CD14-positive monocyte (primary cell): ENCODE data around the gene CES2. TPM values are rescaled to one million over a fixed set of nuclear protein-coding genes. Genes with fewer than 3 reads are reported as not detected.

Experiments used
- DNase-seq, 3 donors: peaks; one replicate each; pipeline ENCODE4 v3.0.0-alpha.2; 2011 to 2022
- H2AFZ ChIP-seq: 2 replicates; pipeline ENCODE4 v1.6.0; 2012; ENCODE audit warnings: mild to moderate bottlenecking, low read depth, low read length, inconsistent platforms; ENCODE audit not compliant: insufficient read depth, poor library complexity, severe bottlenecking
- H3K27ac ChIP-seq, 2 donors: 1 replicate in 1 of 2; 2 replicates in 1 of 2; pipeline ENCODE4 v1.5.1; 2012 to 2013; ENCODE audit warnings: low read length in 2 of 2, control low read depth in 1 of 2, inconsistent platforms in 1 of 2, low read depth in 1 of 2, mild to moderate bottlenecking in 1 of 2
- H3K27me3 ChIP-seq, 2 donors: one replicate each; pipeline versions ENCODE4 v1.6.0 to v1.6.1; 2011 to 2013; ENCODE audit warnings: low read length in 2 of 2; ENCODE audit not compliant: control insufficient read depth in 2 of 2, insufficient read depth in 2 of 2
- H3K36me3 ChIP-seq, 2 donors: replicated peaks in 1 of 2; 1 replicate in 1 of 2; 2 replicates in 1 of 2; pipeline versions ENCODE4 v1.5.1 to v1.6.1; 2012 to 2013; ENCODE audit warnings: low read length in 2 of 2, control low read depth in 1 of 2, inconsistent platforms in 1 of 2, mild to moderate bottlenecking in 1 of 2; ENCODE audit not compliant: insufficient read depth in 2 of 2, control insufficient read depth in 1 of 2
- H3K4me1 ChIP-seq, 2 donors: 1 replicate in 1 of 2; 2 replicates in 1 of 2; pipeline versions ENCODE4 v1.5.1 to v1.6.1; 2012 to 2013; ENCODE audit warnings: low read length in 2 of 2, control low read depth in 1 of 2, inconsistent platforms in 1 of 2, mild to moderate bottlenecking in 1 of 2, moderate library complexity in 1 of 2; ENCODE audit not compliant: insufficient read depth in 2 of 2, control insufficient read depth in 1 of 2
- H3K4me2 ChIP-seq: replicated peaks from 2 replicates; pipeline ENCODE3; 2012; ENCODE audit warnings: low read length, moderate library complexity, mild to moderate bottlenecking; ENCODE audit not compliant: poor library complexity, severe bottlenecking; ENCODE audit errors: extremely low read depth
- H3K4me3 ChIP-seq, 3 experiments: fragments of 200-600 bp in 1 of 3; sonication (generic) in 1 of 3; replicated peaks in 1 of 3; 1 replicate in 2 of 3; 2 replicates in 1 of 3; pipeline ENCODE4 v1.5.1; 2011 to 2013; ENCODE audit warnings: low read length in 3 of 3, mild to moderate bottlenecking in 3 of 3, control low read depth in 2 of 3, low read depth in 2 of 3, inconsistent platforms in 1 of 3, moderate library complexity in 1 of 3
- H3K79me2 ChIP-seq: 2 replicates; pipeline ENCODE4 v1.6.0; 2012; ENCODE audit warnings: mild to moderate bottlenecking, control low read depth, inconsistent platforms, low read length, moderate library complexity; ENCODE audit not compliant: insufficient read depth
- H3K9ac ChIP-seq: 2 replicates; pipeline ENCODE4 v1.6.0; 2017; ENCODE audit warnings: low read length, mild to moderate bottlenecking; ENCODE audit not compliant: insufficient read depth, poor library complexity, severe bottlenecking
- H3K9me3 ChIP-seq, 2 donors: replicated peaks in 1 of 2; 1 replicate in 1 of 2; 2 replicates in 1 of 2; pipeline versions ENCODE4 v1.5.1 to v1.6.1; 2012 to 2013; ENCODE audit warnings: low read length in 2 of 2, control low read depth in 1 of 2; ENCODE audit not compliant: control insufficient read depth in 1 of 2, insufficient read depth in 1 of 2
- H4K20me1 ChIP-seq: 2 replicates; pipeline ENCODE4 v1.6.0; 2012; ENCODE audit warnings: mild to moderate bottlenecking, low read length, control low read depth, moderate library complexity; ENCODE audit not compliant: insufficient read depth
- H3K27ac Mint-ChIP-seq, 7 donors: one replicate each; pipeline ENCODE4 v1.8.0; 2020; ENCODE audit warnings: mild to moderate bottlenecking in 7 of 7, mixed read lengths in 7 of 7, moderate library complexity in 6 of 7, inconsistent platforms in 2 of 7
- H3K27me3 Mint-ChIP-seq, 3 donors: one replicate each; pipeline ENCODE4 v1.8.0; 2021 to 2022; ENCODE audit warnings: low read depth in 3 of 3, mild to moderate bottlenecking in 3 of 3, mixed read lengths in 3 of 3, moderate library complexity in 3 of 3, inconsistent platforms in 1 of 3
- H3K36me3 Mint-ChIP-seq, 2 donors: one replicate each; pipeline ENCODE4 v1.8.0; 2020; ENCODE audit warnings: mixed read lengths in 2 of 2, inconsistent platforms in 1 of 2, mild to moderate bottlenecking in 1 of 2
- H3K4me1 Mint-ChIP-seq: one replicate; pipeline ENCODE4 v1.8.0; 2020; ENCODE audit warnings: mild to moderate bottlenecking, mixed read lengths
- H3K4me3 Mint-ChIP-seq, 2 donors: one replicate each; pipeline ENCODE4 v1.8.0; 2020; ENCODE audit warnings: mild to moderate bottlenecking in 2 of 2, mixed read lengths in 2 of 2, moderate library complexity in 1 of 2
- H3K9me3 Mint-ChIP-seq, 7 donors: one replicate each; pipeline ENCODE4 v1.8.0; 2020 to 2022; ENCODE audit warnings: mixed read lengths in 7 of 7, mild to moderate bottlenecking in 6 of 7, moderate library complexity in 6 of 7, inconsistent platforms in 2 of 7
- CTCF ChIP-seq: fragments of 200-600 bp; IDR thresholded peaks from one replicate; pipeline ENCODE4 v1.8.0; 2022; ENCODE audit warnings: antibody characterized with exemption, mild to moderate bottlenecking
- WGBS: methylation state at CpG from one replicate; pipeline ENCODE4 v1.1.5; 2013; ENCODE audit warnings: missing lambda C conversion rate; ENCODE audit not compliant: insufficient coverage; 5-methylcytosine and 5-hydroxymethylcytosine counted together
- intact Hi-C, 2 donors: fragments of 100-400 bp; cut with micrococcal nuclease; formaldehyde crosslinking; loops; one replicate each; pipeline versions ENCODE4 v1.15.0 to v1.15.1; 2023
- polyA plus RNA-seq, 3 donors: library from polyadenylated mRNA; depleted of rRNA in 1 of 3; unstranded in 2 of 3; stranded (reverse) in 1 of 3; fragments of 300-500 nt in 2 of 3; fragments of >200 nt in 1 of 3; fragmentation: Illumina TruSeq in 2 of 3; gene quantifications; 1 replicate in 2 of 3; 2 replicates in 1 of 3; pipeline ENCODE4 v1.2.3, GENCODE V29; 2012 to 2021

Gene CES2
- polyA plus RNA-seq, 3 donors = 14.0 to 29.0 (median 23.2) TPM

- no peaks in the 10 kb centered on the region for H4K20me1 ChIP-seq
- Mint-ChIP-seq H3K27me3 (peaks cover 4 to 9% (median 8%) of the 10 kb centered on the region in 3 donors), H3K4me3 (no peak overlapping the region), H3K4me1 (peaks cover 4% of the 10 kb centered on the region), H3K36me3 (no peaks in the 10 kb centered on the region), H3K27ac (no peak overlapping the region), H3K9me3 (no peaks in the 10 kb centered on the region)
- H3K4me3 ChIP-seq = no peak overlapping the region
- H3K9ac ChIP-seq = no peak overlapping the region
- intact Hi-C loops = loop anchor here in 1 of 2 donors (5.0 kb wide), 1 partner anchor 34 kb away; the partner anchor contains the start of gene CIAO2B
- no peak overlapping the region for H2AFZ ChIP-seq
- H3K4me2 ChIP-seq = no peak overlapping the region
- WGBS = no CpG with 5 or more reads among the region's 3 CpGs
- H3K4me1 ChIP-seq = no peaks in the 10 kb centered on the region
- H3K79me2 ChIP-seq = no peaks in the 10 kb centered on the region
- TF ChIP-seq CTCF = no peak
- no peak overlapping the region for H3K27ac ChIP-seq
- no peaks in the 10 kb centered on the region for H3K36me3 ChIP-seq
- no peaks in the 10 kb centered on the region for H3K27me3 ChIP-seq
- H3K9me3 ChIP-seq = no peaks in the 10 kb centered on the region
- no peak for DNase-seq
Measured at GRCh38 chr16:66898207-66898606, 37.1 kb upstream of the CES2 start.

GRCh38 chr16:66898933-66899309, 36.4 kb upstream of the CES2 start:
- H3K79me2 ChIP-seq = no peaks in the 10 kb centered on the region

More at GRCh38 chr16:66898933-66899309, 36.4 kb upstream of the CES2 start:
- no peak for TF ChIP-seq CTCF
- Histone ChIP-seq H3K27me3 (no peaks in the 10 kb centered on the region), H3K9me3 (no peaks in the 10 kb centered on the region), H4K20me1 (no peaks in the 10 kb centered on the region), H3K9ac (no peak overlapping the region), H2AFZ (no peak overlapping the region), H3K4me1 (no peaks in the 10 kb centered on the region), H3K36me3 (no peaks in the 10 kb centered on the region), H3K4me2 (no peak overlapping the region), H3K27ac (no peak overlapping the region), H3K4me3 (no peak overlapping the region)
- Mint-ChIP-seq H3K27me3 (peaks cover 4 to 10% (median 8%) of the 10 kb centered on the region in 3 donors), H3K36me3 (no peaks in the 10 kb centered on the region), H3K27ac (peak overlapping the region in 1 of 7 donors; percentile 7), H3K4me1 (peaks cover 4% of the 10 kb centered on the region), H3K4me3 (no peak overlapping the region), H3K9me3 (no peaks in the 10 kb centered on the region)
- WGBS = no CpG with 5 or more reads among the region's 2 CpGs
- DNase-seq = no peak
- intact Hi-C loops = loop anchor here in 1 of 2 donors (5.0 kb wide), 1 partner anchor 33 kb away; the partner anchor contains the start of gene CIAO2B
